Endothelial cell of umbilical vein (primary cell): ENCODE measurements around the gene RBMS1. TPM values are rescaled to one million over a fixed set of nuclear protein-coding genes. Genes with fewer than 3 reads are reported as not detected.

Source experiments
- BruUV-seq: library from RNA; stranded (reverse); fragments of 400-500 nt; replicated peaks from 2 replicates; lab custom pipeline; 2021; lab: Mats Ljungman, UMichigan
- CTCF ChIA-PET: fragments of 300-600, 350-600 bp; sonication (Branson Sonifier 250); formaldehyde crosslinking; loops from one replicate; lab custom pipeline; 2021; ENCODE audit warnings: antibody characterized with exemption, inconsistent platforms; lab: Charles Lee
- POLR2A ChIA-PET: fragments of 300-600, 350-600 bp; sonication (Branson Sonifier 250); formaldehyde crosslinking; loops from one replicate; lab custom pipeline; 2021; ENCODE audit warnings: antibody characterized with exemption, inconsistent platforms; lab: Charles Lee
- DNase-seq: peaks from one replicate; pipeline ENCODE4 v3.0.0-alpha.2; 2011; ENCODE audit warnings: low read depth, low spot score
- FAIRE-seq: peaks from 2 replicates; lab custom pipeline; 2011; peaks lifted over from hg19 to GRCh38; lab: Jason Lieb, UNC
- H2AFZ ChIP-seq: 2 replicates; pipeline ENCODE4 v1.6.0; 2012; ENCODE audit warnings: low read depth, low read length, control low read depth, inconsistent platforms
- H3K27ac ChIP-seq: 2 replicates; pipeline ENCODE4 v1.5.1; 2011; ENCODE audit warnings: low read depth, mild to moderate bottlenecking, control low read depth, low read length, moderate library complexity; ENCODE audit not compliant: insufficient read depth
- H3K27me3 ChIP-seq, 2 experiments: 2 replicates each; pipeline versions ENCODE4 v1.6.0 to v1.6.1; 2011; ENCODE audit warnings: low read length in 2 of 2, mixed read lengths in 1 of 2; ENCODE audit not compliant: control insufficient read depth in 2 of 2, insufficient read depth in 2 of 2
- H3K36me3 ChIP-seq, 2 experiments: 2 replicates in 1 of 2; 3 replicates in 1 of 2; pipeline ENCODE4 v1.5.1; 2011; ENCODE audit warnings: low read length in 2 of 2, mild to moderate bottlenecking in 1 of 2, moderate library complexity in 1 of 2; ENCODE audit not compliant: control insufficient read depth in 2 of 2, insufficient read depth in 2 of 2; ENCODE audit errors: extremely low read depth in 1 of 2
- H3K4me1 ChIP-seq: 3 replicates; pipeline ENCODE4 v1.5.1; 2011; ENCODE audit warnings: mild to moderate bottlenecking, low read length; ENCODE audit not compliant: control insufficient read depth, insufficient read depth; ENCODE audit errors: extremely low read depth
- H3K4me2 ChIP-seq: 2 replicates; pipeline ENCODE4 v1.6.1; 2011; ENCODE audit warnings: low read length, control low read depth, mixed read lengths; ENCODE audit not compliant: insufficient read depth
- H3K4me3 ChIP-seq, 3 experiments: fragments of 200-600 bp in 1 of 3; sonication (generic), shearing (Covaris generic) in 1 of 3; replicated peaks in 1 of 3; 2 replicates each; pipeline ENCODE4 v1.5.1; 2011 to 2016; ENCODE audit warnings: control low read depth in 3 of 3, low read length in 3 of 3, mild to moderate bottlenecking in 2 of 3, inconsistent platforms in 1 of 3, low read depth in 1 of 3, moderate library complexity in 1 of 3; ENCODE audit not compliant: insufficient read depth in 1 of 3
- H3K79me2 ChIP-seq: 2 replicates; pipeline ENCODE4 v1.6.0; 2012; ENCODE audit warnings: low read length, inconsistent platforms; ENCODE audit not compliant: control insufficient read depth, insufficient read depth
- H3K9ac ChIP-seq: replicated peaks from 2 replicates; pipeline ENCODE3; 2011; ENCODE audit warnings: low read length, control low read depth; ENCODE audit not compliant: insufficient read depth; ENCODE audit errors: extremely low read depth
- H3K9me1 ChIP-seq: replicated peaks from 3 replicates; pipeline ENCODE4 v1.6.0; 2011; ENCODE audit warnings: mild to moderate bottlenecking, low read length; ENCODE audit not compliant: control insufficient read depth, insufficient read depth; ENCODE audit errors: extremely low read depth
- H3K9me3 ChIP-seq: replicated peaks from 2 replicates; pipeline ENCODE4 v1.5.1; 2012; ENCODE audit warnings: low read length, inconsistent platforms; ENCODE audit not compliant: control insufficient read depth, insufficient read depth
- H4K20me1 ChIP-seq: replicated peaks from 2 replicates; pipeline ENCODE3; 2011; ENCODE audit warnings: mild to moderate bottlenecking, low read length; ENCODE audit not compliant: control insufficient read depth, insufficient read depth; ENCODE audit errors: extremely low read depth
- EZH2 ChIP-seq: IDR thresholded peaks from 2 replicates; pipeline ENCODE4 v1.6.1; 2012; ENCODE audit warnings: borderline replicate concordance, low read depth, mild to moderate bottlenecking, moderate library complexity, low read length, inconsistent platforms; ENCODE audit not compliant: severe bottlenecking
- FOS ChIP-seq: IDR thresholded peaks from 2 replicates; pipeline ENCODE4 v1.6.1; 2011; ENCODE audit warnings: mild to moderate bottlenecking, low read length, moderate library complexity, borderline replicate concordance; ENCODE audit not compliant: insufficient read depth
- GATA2 ChIP-seq: IDR thresholded peaks from 2 replicates; pipeline ENCODE4 v1.7.0; 2011; ENCODE audit warnings: low read depth, mild to moderate bottlenecking, moderate library complexity, mixed read lengths, low read length; ENCODE audit not compliant: insufficient read length, insufficient read depth
- JUN ChIP-seq: IDR thresholded peaks from 2 replicates; pipeline ENCODE4 v1.6.1; 2011; ENCODE audit warnings: borderline replicate concordance, low read depth; ENCODE audit not compliant: insufficient read length, insufficient read depth
- MYC ChIP-seq: IDR thresholded peaks from one replicate; pipeline ENCODE4 v1.6.1; 2011; ENCODE audit warnings: mild to moderate bottlenecking, low read depth, low read length
- POLR2AphosphoS5 ChIP-seq: IDR thresholded peaks from 2 replicates; pipeline ENCODE4 v1.6.1; 2012; ENCODE audit warnings: low read depth, mild to moderate bottlenecking, control low read depth, low read length, moderate library complexity; ENCODE audit not compliant: insufficient read depth
- dilution Hi-C: fragments of 300-500 bp; cut with MboI; formaldehyde crosslinking; loops from one replicate; pipeline ENCODE4 v1.15.0; 2019; ENCODE audit warnings: low sequenced_read_pairs; ENCODE audit not compliant: extremely low pct_ligation_motif_present
- intact Hi-C: fragments of 100-400 bp; cut with micrococcal nuclease; formaldehyde crosslinking; loops from one replicate; pipeline ENCODE4 v1.10.0; 2022
- polyA plus RNA-seq, 4 experiments: library from polyadenylated mRNA; depleted of rRNA in 3 of 4; stranded (reverse) in 3 of 4; unstranded in 1 of 4; fragments of >200 nt; gene quantifications; 2 replicates each; pipeline versions ENCODE4 v1.2.1 to v1.2.3, GENCODE V29; 2011 to 2012; ENCODE audit warnings: missing spikeins in 1 of 4
- total RNA-seq: library from RNA; stranded (reverse); gene quantifications from 2 replicates; pipeline ENCODE4 v1.2.3, GENCODE V29; 2021
- TF ChIP-seq, protein P1 (sequence below): IDR thresholded peaks from 2 replicates; pipeline ENCODE4 v1.6.1; 2011; ENCODE audit not compliant: insufficient read depth, insufficient read length
- TF ChIP-seq, protein P2 (sequence below), 2 donors: IDR thresholded peaks; 1 replicate in 1 of 2; 2 replicates in 1 of 2; pipeline ENCODE4 v1.5.1; 2011; ENCODE audit warnings: low read length in 2 of 2, mild to moderate bottlenecking in 2 of 2, moderate library complexity in 2 of 2, control low read depth in 1 of 2, inconsistent platforms in 1 of 2, low read depth in 1 of 2; ENCODE audit not compliant: insufficient read depth in 1 of 2; ENCODE audit errors: extremely low read depth in 1 of 2

RBMS1 gene
- total and polyA plus RNA-seq, 2 donors (not counting 3 experiments of a cell fraction or from before 2014, with no cell fraction given), result 60.0 to 93.3 TPM

DNA sequence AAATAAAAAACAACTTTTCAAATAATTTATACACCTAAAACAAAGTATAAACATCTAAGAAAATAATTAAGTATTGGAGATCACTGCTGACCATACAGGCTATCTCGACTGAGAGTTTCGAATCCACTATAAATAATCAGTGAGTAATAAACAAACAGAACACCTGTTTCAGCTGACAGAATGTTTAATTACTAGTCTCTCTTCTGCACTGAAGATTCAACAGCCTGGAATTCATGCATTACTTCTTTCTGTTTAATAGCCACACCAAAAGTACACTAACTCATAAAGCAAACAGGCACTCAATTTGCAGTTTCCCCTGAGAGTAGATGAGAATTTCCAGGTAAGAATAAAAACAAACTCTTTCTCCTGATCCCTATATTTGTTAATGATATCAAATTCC, 138.5 kb downstream of the RBMS1 start:
- intact Hi-C loops, result no loop called here

More for the DNA sequence above, 138.5 kb downstream of the RBMS1 start:
- TF ChIP-seq MYC (no peak), JUN (no peak), GATA2 (no peak), POLR2AphosphoS5 (no peak), FOS (no peak), EZH2 (no peak)
- TF ChIP-seq, protein P1, sequence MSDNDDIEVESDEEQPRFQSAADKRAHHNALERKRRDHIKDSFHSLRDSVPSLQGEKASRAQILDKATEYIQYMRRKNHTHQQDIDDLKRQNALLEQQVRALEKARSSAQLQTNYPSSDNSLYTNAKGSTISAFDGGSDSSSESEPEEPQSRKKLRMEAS, result no peak
- TF ChIP-seq, protein P2, sequence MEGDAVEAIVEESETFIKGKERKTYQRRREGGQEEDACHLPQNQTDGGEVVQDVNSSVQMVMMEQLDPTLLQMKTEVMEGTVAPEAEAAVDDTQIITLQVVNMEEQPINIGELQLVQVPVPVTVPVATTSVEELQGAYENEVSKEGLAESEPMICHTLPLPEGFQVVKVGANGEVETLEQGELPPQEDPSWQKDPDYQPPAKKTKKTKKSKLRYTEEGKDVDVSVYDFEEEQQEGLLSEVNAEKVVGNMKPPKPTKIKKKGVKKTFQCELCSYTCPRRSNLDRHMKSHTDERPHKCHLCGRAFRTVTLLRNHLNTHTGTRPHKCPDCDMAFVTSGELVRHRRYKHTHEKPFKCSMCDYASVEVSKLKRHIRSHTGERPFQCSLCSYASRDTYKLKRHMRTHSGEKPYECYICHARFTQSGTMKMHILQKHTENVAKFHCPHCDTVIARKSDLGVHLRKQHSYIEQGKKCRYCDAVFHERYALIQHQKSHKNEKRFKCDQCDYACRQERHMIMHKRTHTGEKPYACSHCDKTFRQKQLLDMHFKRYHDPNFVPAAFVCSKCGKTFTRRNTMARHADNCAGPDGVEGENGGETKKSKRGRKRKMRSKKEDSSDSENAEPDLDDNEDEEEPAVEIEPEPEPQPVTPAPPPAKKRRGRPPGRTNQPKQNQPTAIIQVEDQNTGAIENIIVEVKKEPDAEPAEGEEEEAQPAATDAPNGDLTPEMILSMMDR (IDR thresholded peaks at IDR 0.05; ENCODE audit: extremely low read depth in 1 of 2, insufficient read depth in 1 of 2, low read depth in 1 of 2, low read length in 2 of 2), result no peak
- no TSS peak for BruUV-seq
- Histone ChIP-seq H3K27ac (no peak overlapping the region), H3K36me3 (peaks cover 0 to 4% of the 10 kb centered on the region in 2 experiments), H2AFZ (no peak overlapping the region), H3K9me3 (no peaks in the 10 kb centered on the region), H3K4me1 (peaks cover 3% of the 10 kb centered on the region), H3K9me1 (no peaks in the 10 kb centered on the region), H3K9ac (no peak overlapping the region), H3K4me3 (no peak overlapping the region), H3K27me3 (no peaks in the 10 kb centered on the region), H3K79me2 (peaks cover 94% of the 10 kb centered on the region), H3K4me2 (no peak overlapping the region), H4K20me1 (peaks cover 4% of the 10 kb centered on the region)
- DNase-seq (no peak), FAIRE-seq (no peak)
- ChIA-PET CTCF (interaction anchor here (1.0 to 2.2 kb wide), 2 partner anchors 7 to 21 kb away, joined by 3 to 8 read pairs; no protein-coding TSS in a partner anchor), POLR2A (interaction anchor here (0.6 kb wide), 1 partner anchor 12 kb away, joined by 3 read pairs; no protein-coding TSS in a partner anchor)
- dilution Hi-C loops, result no loop called here
